ENCODE data around the gene SUGT1. TPM values are rescaled to one million over a fixed set of nuclear protein-coding genes. Genes with fewer than 3 reads are reported as not detected.
A peak's percentile ranks its signal among the peaks of the same experiment; 100 is the strongest.

SUGT1 gene
- total and polyA plus RNA-seq, 2 of the 13 experiments (the other 11 are each of a cell fraction or from before 2014, with no cell fraction given): 23.1 to 71.2 TPM

- TF ChIP-seq KLF9 (CRISPR knock-in tag; IDR thresholded peaks at IDR 0.05; ENCODE audit: low read depth) (no peak), ARID5B (CRISPR knock-in tag; IDR thresholded peaks at IDR 0.05) (no peak), ZNF615 (CRISPR knock-in tag; IDR thresholded peaks at IDR 0.05; ENCODE audit: borderline replicate concordance) (0 out of 2 replicates have a peak, but pooled peaks have one; percentile 1), ZNF543 (CRISPR knock-in tag; IDR thresholded peaks at IDR 0.05) (0 out of 2 replicates have a peak, but pooled peaks have one; percentile 4), GFI1 (CRISPR knock-in tag; IDR thresholded peaks at IDR 0.05; ENCODE audit: borderline replicate concordance) (peak; percentile 50; the same call in 1 of the 2 replicates), ZNF143 (CRISPR knock-in tag; IDR thresholded peaks at IDR 0.05) (no peak), HMGXB4 (CRISPR knock-in tag; IDR thresholded peaks at IDR 0.05; ENCODE audit: borderline replicate concordance in 1 of 2, low read depth in 1 of 2) (peak in 1 of 2 experiments; percentile 0; a peak in 1 of 4 replicates), ZNF124 (CRISPR knock-in tag; IDR thresholded peaks at IDR 0.05) (no peak), RARA (CRISPR knock-in tag; IDR thresholded peaks at IDR 0.05) (no peak), RBFOX2 (IDR thresholded peaks at IDR 0.05; ENCODE audit: low read depth, low read length) (no peak)
- TF ChIP-seq, protein P1, sequence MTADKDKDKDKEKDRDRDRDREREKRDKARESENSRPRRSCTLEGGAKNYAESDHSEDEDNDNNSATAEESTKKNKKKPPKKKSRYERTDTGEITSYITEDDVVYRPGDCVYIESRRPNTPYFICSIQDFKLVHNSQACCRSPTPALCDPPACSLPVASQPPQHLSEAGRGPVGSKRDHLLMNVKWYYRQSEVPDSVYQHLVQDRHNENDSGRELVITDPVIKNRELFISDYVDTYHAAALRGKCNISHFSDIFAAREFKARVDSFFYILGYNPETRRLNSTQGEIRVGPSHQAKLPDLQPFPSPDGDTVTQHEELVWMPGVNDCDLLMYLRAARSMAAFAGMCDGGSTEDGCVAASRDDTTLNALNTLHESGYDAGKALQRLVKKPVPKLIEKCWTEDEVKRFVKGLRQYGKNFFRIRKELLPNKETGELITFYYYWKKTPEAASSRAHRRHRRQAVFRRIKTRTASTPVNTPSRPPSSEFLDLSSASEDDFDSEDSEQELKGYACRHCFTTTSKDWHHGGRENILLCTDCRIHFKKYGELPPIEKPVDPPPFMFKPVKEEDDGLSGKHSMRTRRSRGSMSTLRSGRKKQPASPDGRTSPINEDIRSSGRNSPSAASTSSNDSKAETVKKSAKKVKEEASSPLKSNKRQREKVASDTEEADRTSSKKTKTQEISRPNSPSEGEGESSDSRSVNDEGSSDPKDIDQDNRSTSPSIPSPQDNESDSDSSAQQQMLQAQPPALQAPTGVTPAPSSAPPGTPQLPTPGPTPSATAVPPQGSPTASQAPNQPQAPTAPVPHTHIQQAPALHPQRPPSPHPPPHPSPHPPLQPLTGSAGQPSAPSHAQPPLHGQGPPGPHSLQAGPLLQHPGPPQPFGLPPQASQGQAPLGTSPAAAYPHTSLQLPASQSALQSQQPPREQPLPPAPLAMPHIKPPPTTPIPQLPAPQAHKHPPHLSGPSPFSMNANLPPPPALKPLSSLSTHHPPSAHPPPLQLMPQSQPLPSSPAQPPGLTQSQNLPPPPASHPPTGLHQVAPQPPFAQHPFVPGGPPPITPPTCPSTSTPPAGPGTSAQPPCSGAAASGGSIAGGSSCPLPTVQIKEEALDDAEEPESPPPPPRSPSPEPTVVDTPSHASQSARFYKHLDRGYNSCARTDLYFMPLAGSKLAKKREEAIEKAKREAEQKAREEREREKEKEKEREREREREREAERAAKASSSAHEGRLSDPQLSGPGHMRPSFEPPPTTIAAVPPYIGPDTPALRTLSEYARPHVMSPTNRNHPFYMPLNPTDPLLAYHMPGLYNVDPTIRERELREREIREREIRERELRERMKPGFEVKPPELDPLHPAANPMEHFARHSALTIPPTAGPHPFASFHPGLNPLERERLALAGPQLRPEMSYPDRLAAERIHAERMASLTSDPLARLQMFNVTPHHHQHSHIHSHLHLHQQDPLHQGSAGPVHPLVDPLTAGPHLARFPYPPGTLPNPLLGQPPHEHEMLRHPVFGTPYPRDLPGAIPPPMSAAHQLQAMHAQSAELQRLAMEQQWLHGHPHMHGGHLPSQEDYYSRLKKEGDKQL (CRISPR knock-in tag; IDR thresholded peaks at IDR 0.05; ENCODE audit: low read depth): no peak
Measured at GRCh38 chr13:52652980-52653303, 306 bp downstream of the SUGT1 start (continued).
